Smooth muscle cell of the brain vasculature (primary cell): ENCODE data around the gene CATSPERZ.
"Not testable (repeated sequence)": the region's sequence is repeated elsewhere in the genome, so short reads cannot be mapped to it uniquely, and the experiment has no call there.

Experiments used
- DNase-seq: peaks from one replicate; pipeline ENCODE4 v3.0.0-alpha.2; 2012; ENCODE audit warnings: low read depth, low spot score

CATSPERZ gene

GRCh38 chr11:64303109-64304031 is 3.2 kb downstream of the CATSPERZ start:
- no peak for DNase-seq

GRCh38 chr11:64304032-64304315 is 3.8 kb downstream of the CATSPERZ start:
- no peak for DNase-seq

GRCh38 chr11:64304316-64305072 is 4.3 kb downstream of the CATSPERZ start:
- peak; percentile 62 for DNase-seq

- DNase-seq: peak; percentile 94
Measured at GRCh38 chr11:64305075-64305690, 5.0 kb downstream of the CATSPERZ start, which contains the start of gene ESRRA. Gene ESRRA, plus strand, starts transcription at chr11:64305524. Its CDS starts 1,656 bp downstream, at chr11:64307180.

GRCh38 chr11:64305691-64306562 is 5.8 kb downstream of the CATSPERZ start:
- no peak for DNase-seq

- DNase-seq: no peak
Measured at GRCh38 chr11:64306563-64306875, 6.4 kb downstream of the CATSPERZ start.

- no peak for DNase-seq
Measured at GRCh38 chr11:64306876-64307622, 6.9 kb downstream of the CATSPERZ start.

GRCh38 chr11:64307795-64308194 is 7.6 kb downstream of the CATSPERZ start:
- not testable (repeated sequence) for DNase-seq

GRCh38 chr11:64312947-64313346 is 12.8 kb downstream of the CATSPERZ start:
- no peak for DNase-seq

GRCh38 chr11:64313491-64314145 is 13.5 kb downstream of the CATSPERZ start:
- DNase-seq: no peak

- no peak for DNase-seq
Measured at GRCh38 chr11:64314146-64314804, 14.1 kb downstream of the CATSPERZ start.

GRCh38 chr11:64314805-64315561 is 14.8 kb downstream of the CATSPERZ start:
- no peak for DNase-seq

- not testable (repeated sequence) for DNase-seq
Measured at GRCh38 chr11:64315667-64316526, 15.7 kb downstream of the CATSPERZ start.

- no peak for DNase-seq
Measured at GRCh38 chr11:64316672-64317324, 16.6 kb downstream of the CATSPERZ start.

GRCh38 chr11:64317325-64317960 is 17.3 kb downstream of the CATSPERZ start, which contains the start of gene TRMT112:
Gene TRMT112, minus strand, starts transcription at chr11:64317559. Its CDS starts 33 bp downstream, at chr11:64317526.
- peak; percentile 80 for DNase-seq

GRCh38 chr11:64317961-64318765 is 18.0 kb downstream of the CATSPERZ start, which contains the start of gene PRDX5:
Gene PRDX5, plus strand, starts transcription at chr11:64318121. Its CDS starts 95 bp downstream, at chr11:64318216.
- no peak for DNase-seq
